Measurements from ENCODE around the gene MACROD2. TPM values are rescaled to one million over a fixed set of nuclear protein-coding genes. Genes with fewer than 3 reads are reported as not detected.

The MACROD2 gene
- total and polyA plus RNA-seq, 2 donors (not counting 1 experiment from before 2014, with no cell fraction given): 5.3 to 6.7 TPM

GRCh38 chr20:14046534-14046933, 51.2 kb downstream of the MACROD2 start:
- Mint-ChIP-seq H3K9me3 (ENCODE audit: insufficient read depth) (no peaks in the 10 kb centered on the region), H3K4me3 (no peak overlapping the region), H3K4me1 (no peaks in the 10 kb centered on the region), H3K27ac (no peak overlapping the region), H3K27me3 (no peaks in the 10 kb centered on the region)
- ATAC-seq (ENCODE audit: low read depth) (no peak), DNase-seq (no peak)
- H3K4me2 ChIP-seq (replicated peaks; ENCODE audit: low read depth, low read length, poor library complexity, severe bottlenecking): no peak overlapping the region
- H3K36me3 ChIP-seq (replicated peaks in 1 of 2; ENCODE audit: control extremely low read depth in 1 of 2, control insufficient read depth in 1 of 2, extremely low read depth in 1 of 2, insufficient read depth in 2 of 2, low read length in 1 of 2): no peaks in the 10 kb centered on the region
- POLR2A ChIA-PET: no interaction called here
- H3K27ac ChIP-seq (ENCODE audit: low read length in 2 of 2): no peak overlapping the region
- no peak overlapping the region for H3K4me3 ChIP-seq (ENCODE audit: control extremely low read depth in 1 of 5, extremely low read depth in 1 of 5, insufficient read depth in 1 of 5, low read depth in 2 of 5, low read length in 4 of 5)
- intact Hi-C loops (cut with micrococcal nuclease): no loop called here
- WGBS (ENCODE audit: insufficient coverage): no CpG with 5 or more reads among the region's 2 CpGs
- H4K20me1 ChIP-seq (ENCODE audit: control insufficient read depth, insufficient read depth, low read length, poor library complexity, severe bottlenecking): no peaks in the 10 kb centered on the region
- H3K4me1 ChIP-seq (ENCODE audit: control insufficient read depth in 2 of 2, insufficient read depth in 2 of 2, low read length in 2 of 2): no peaks in the 10 kb centered on the region
- TF ChIP-seq EZH2 (IDR thresholded peaks at IDR 0.05; ENCODE audit: borderline replicate concordance, insufficient read depth, low read depth, low read length, poor library complexity, severe bottlenecking): no peak
- no peak for TF ChIP-seq CTCF (IDR thresholded peaks at IDR 0.05)
- no peaks in the 10 kb centered on the region for H3K27me3 ChIP-seq (replicated peaks in 1 of 4; ENCODE audit: control extremely low read depth in 1 of 4, control insufficient read depth in 3 of 4, insufficient read depth in 4 of 4, low read length in 3 of 4)
- H2AFZ ChIP-seq (ENCODE audit: insufficient read depth, low read depth, low read length, poor library complexity, severe bottlenecking): no peak overlapping the region
- no peaks in the 10 kb centered on the region for H3K9me3 ChIP-seq (ENCODE audit: control extremely low read depth in 1 of 3, control insufficient read depth in 2 of 3, insufficient read depth in 1 of 3, low read length in 2 of 3)
- CTCF ChIA-PET: no interaction called here
- H3K9ac ChIP-seq (ENCODE audit: low read length): no peak overlapping the region
- no peaks in the 10 kb centered on the region for H3K79me2 ChIP-seq (ENCODE audit: control insufficient read depth, insufficient read depth, low read length)

GRCh38 chr20:14049111-14049510, 53.8 kb downstream of the MACROD2 start:
- ATAC-seq (ENCODE audit: low read depth) (no peak), DNase-seq (no peak)
- Histone ChIP-seq H4K20me1 (ENCODE audit: control insufficient read depth, insufficient read depth, low read length, poor library complexity, severe bottlenecking) (no peaks in the 10 kb centered on the region), H3K79me2 (ENCODE audit: control insufficient read depth, insufficient read depth, low read length) (no peaks in the 10 kb centered on the region), H3K4me1 (ENCODE audit: control insufficient read depth in 2 of 2, insufficient read depth in 2 of 2, low read length in 2 of 2) (no peaks in the 10 kb centered on the region), H3K4me2 (replicated peaks; ENCODE audit: low read depth, low read length, poor library complexity, severe bottlenecking) (no peak overlapping the region), H3K27ac (ENCODE audit: low read length in 2 of 2) (no peak overlapping the region), H2AFZ (ENCODE audit: insufficient read depth, low read depth, low read length, poor library complexity, severe bottlenecking) (no peak overlapping the region), H3K27me3 (replicated peaks in 1 of 4; ENCODE audit: control extremely low read depth in 1 of 4, control insufficient read depth in 3 of 4, insufficient read depth in 4 of 4, low read length in 3 of 4) (no peaks in the 10 kb centered on the region), H3K9ac (ENCODE audit: low read length) (no peak overlapping the region), H3K36me3 (replicated peaks in 1 of 2; ENCODE audit: control extremely low read depth in 1 of 2, control insufficient read depth in 1 of 2, extremely low read depth in 1 of 2, insufficient read depth in 2 of 2, low read length in 1 of 2) (no peaks in the 10 kb centered on the region), H3K4me3 (ENCODE audit: control extremely low read depth in 1 of 5, extremely low read depth in 1 of 5, insufficient read depth in 1 of 5, low read depth in 2 of 5, low read length in 4 of 5) (no peak overlapping the region), H3K9me3 (ENCODE audit: control extremely low read depth in 1 of 3, control insufficient read depth in 2 of 3, insufficient read depth in 1 of 3, low read length in 2 of 3) (no peaks in the 10 kb centered on the region)
- intact Hi-C loops (cut with micrococcal nuclease): no loop called here
- TF ChIP-seq EZH2 (IDR thresholded peaks at IDR 0.05; ENCODE audit: borderline replicate concordance, insufficient read depth, low read depth, low read length, poor library complexity, severe bottlenecking): no peak
- TF ChIP-seq CTCF (IDR thresholded peaks at IDR 0.05): no peak
- ChIA-PET POLR2A (no interaction called here), CTCF (no interaction called here)
- H3K27ac Mint-ChIP-seq: no peak overlapping the region
- H3K4me3 Mint-ChIP-seq: no peak overlapping the region
- 94% methylated on average over 3 of the region's 4 CpGs for WGBS (ENCODE audit: insufficient coverage)
- no peaks in the 10 kb centered on the region for H3K27me3 Mint-ChIP-seq
- H3K4me1 Mint-ChIP-seq: no peaks in the 10 kb centered on the region
- no peaks in the 10 kb centered on the region for H3K9me3 Mint-ChIP-seq (ENCODE audit: insufficient read depth)
